NT2/D1 (cell line): Measurements from ENCODE around the gene PDE7B.

Source experiments
- YY1 ChIP-seq: IDR thresholded peaks from 2 replicates; pipeline ENCODE4 v1.6.1; 2011; ENCODE audit not compliant: insufficient read length, insufficient read depth
- ZNF274 ChIP-seq: IDR thresholded peaks from 2 replicates; pipeline ENCODE4 v1.6.1; 2011; ENCODE audit warnings: mild to moderate bottlenecking, low read depth, low read length

DNA sequence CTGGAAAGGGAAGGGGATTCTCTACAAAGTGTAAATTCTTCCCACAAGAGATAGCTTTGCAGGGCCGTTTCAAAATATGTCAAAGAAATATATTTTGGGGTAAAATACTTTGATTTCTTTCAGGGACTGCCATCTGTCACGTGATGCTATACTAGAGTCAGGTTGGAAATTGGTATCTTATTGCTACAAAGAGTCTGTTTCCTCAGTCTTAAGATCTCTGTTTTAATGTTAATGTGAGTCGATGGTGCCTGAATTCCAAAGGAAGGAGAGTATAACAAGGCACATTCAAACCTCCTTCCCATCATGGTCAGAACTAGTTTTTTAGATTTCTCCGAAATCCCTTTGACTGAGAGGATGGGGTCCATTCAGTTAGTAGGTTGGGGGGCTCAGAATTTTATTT is 36.3 kb upstream of the PDE7B start:
- TF ChIP-seq YY1 (no peak), ZNF274 (no peak)
